Measurements from ENCODE around the gene IRGQ. TPM values are rescaled to one million over a fixed set of nuclear protein-coding genes. Genes with fewer than 3 reads are reported as not detected.

IRGQ gene
- total RNA-seq, result 10 to 100 TPM; 24.7 to 25.9 TPM

GRCh38 chr19:43595999-43596841 lies at the start of gene IRGQ, which contains the start of gene ZNF576:
Gene IRGQ (minus strand): TSS chr19:43596134. CDS start chr19:43595338, 796 bp downstream.
Gene ZNF576 (plus strand): TSS chr19:43596595. CDS start chr19:43597109, 514 bp downstream.
- H3K36me3 ChIP-seq, result peaks cover 38% of the 10 kb centered on the region
- peak; percentile 100 for DNase-seq (ENCODE audit: low spot score)
- no peak for TF ChIP-seq CTCF (IDR thresholded peaks at IDR 0.05)
- peak within 1 kb of the TSS; percentile 96 for H3K27ac ChIP-seq
- H3K4me3 ChIP-seq, result peak within 1 kb of the TSS; percentile 67 to 69
- H3K9me3 ChIP-seq, result no peaks in the 10 kb centered on the region
- H3K4me1 ChIP-seq, result peaks cover 0 to 41% of the 10 kb centered on the region in 2 donors
- no peaks in the 10 kb centered on the region for H3K27me3 ChIP-seq

DNA sequence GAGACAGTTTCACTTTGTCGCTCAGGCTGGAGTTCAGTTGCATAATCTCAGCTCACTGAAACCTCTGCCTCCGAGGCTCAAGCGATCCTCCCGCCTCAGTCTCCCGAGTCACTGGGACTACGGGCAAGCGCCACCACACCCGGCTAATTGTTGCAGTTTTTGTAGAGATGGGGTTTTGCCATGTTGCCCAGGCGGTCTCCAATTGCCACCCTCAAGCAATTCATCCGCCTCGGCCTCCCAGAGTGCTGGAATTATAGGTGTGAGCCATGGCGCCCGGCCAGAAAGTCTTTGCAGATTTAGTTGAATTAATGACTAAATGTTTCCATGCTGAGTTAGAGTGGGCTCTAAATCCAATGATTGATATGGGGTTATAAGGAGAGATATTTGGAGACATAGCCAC lies 48.2 kb upstream of the IRGQ start:
- Histone ChIP-seq H3K4me3 (no peak overlapping the region), H3K9me3 (no peaks in the 10 kb centered on the region), H3K4me1 (peaks cover 0 to 10% of the 10 kb centered on the region in 2 donors), H3K27ac (no peak overlapping the region), H3K36me3 (peaks cover 11% of the 10 kb centered on the region), H3K27me3 (no peaks in the 10 kb centered on the region)
- DNase-seq (ENCODE audit: low spot score), result no peak
- no peak for TF ChIP-seq CTCF (IDR thresholded peaks at IDR 0.05)

DNA sequence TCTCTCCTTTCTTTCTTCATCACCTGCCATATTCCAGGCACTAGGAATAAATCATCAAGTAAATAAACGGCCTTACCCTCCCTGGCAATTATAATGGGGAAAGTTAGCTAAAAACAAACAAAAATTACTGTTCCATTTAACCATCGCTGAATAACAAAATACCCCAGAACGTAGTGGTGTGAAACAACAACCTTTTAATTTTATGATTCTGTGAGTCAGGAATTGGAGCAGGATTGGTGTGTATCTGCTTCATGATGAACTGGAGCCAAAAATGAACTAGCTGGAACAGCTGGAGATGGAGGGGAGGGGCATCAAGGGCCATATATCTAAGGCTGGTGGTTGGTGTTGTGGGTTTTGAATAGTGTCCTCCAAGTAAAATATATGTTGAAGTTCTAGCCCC lies 47.4 kb upstream of the IRGQ start:
- no peak for DNase-seq (ENCODE audit: low spot score)
- H3K9me3 ChIP-seq, result no peaks in the 10 kb centered on the region
- no peak for TF ChIP-seq CTCF (IDR thresholded peaks at IDR 0.05)
- peaks cover 0 to 12% of the 10 kb centered on the region in 2 donors for H3K4me1 ChIP-seq
- H3K27ac ChIP-seq, result no peak overlapping the region
- H3K4me3 ChIP-seq, result no peak overlapping the region
- peaks cover 4% of the 10 kb centered on the region for H3K36me3 ChIP-seq
- no peaks in the 10 kb centered on the region for H3K27me3 ChIP-seq

DNA sequence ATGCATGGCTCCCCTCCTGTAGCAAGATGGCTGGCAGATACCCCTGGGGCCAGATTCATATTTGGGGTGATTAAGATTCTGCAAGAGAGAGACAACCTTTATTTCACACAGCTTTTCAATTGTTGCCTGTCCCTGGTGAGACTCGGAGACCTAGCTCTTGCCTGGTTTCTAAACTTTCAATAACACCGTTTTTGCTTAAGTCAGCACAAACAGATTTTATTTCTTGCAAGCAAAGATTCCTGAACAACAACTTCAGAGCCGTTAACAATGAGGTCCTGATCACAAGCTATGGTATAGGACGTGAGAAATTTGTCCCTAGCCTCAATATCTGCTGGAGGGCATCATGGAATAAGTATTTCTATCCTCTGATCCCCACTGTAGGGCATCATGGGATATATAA lies 46.6 kb upstream of the IRGQ start:
- no peaks in the 10 kb centered on the region for H3K9me3 ChIP-seq
- H3K4me3 ChIP-seq, result no peak overlapping the region
- no peaks in the 10 kb centered on the region for H3K36me3 ChIP-seq
- TF ChIP-seq CTCF (IDR thresholded peaks at IDR 0.05), result no peak
- H3K27ac ChIP-seq, result no peak overlapping the region
- H3K27me3 ChIP-seq, result no peaks in the 10 kb centered on the region
- DNase-seq (ENCODE audit: low spot score), result no peak
- H3K4me1 ChIP-seq, result peaks cover 0 to 12% of the 10 kb centered on the region in 2 donors

DNA sequence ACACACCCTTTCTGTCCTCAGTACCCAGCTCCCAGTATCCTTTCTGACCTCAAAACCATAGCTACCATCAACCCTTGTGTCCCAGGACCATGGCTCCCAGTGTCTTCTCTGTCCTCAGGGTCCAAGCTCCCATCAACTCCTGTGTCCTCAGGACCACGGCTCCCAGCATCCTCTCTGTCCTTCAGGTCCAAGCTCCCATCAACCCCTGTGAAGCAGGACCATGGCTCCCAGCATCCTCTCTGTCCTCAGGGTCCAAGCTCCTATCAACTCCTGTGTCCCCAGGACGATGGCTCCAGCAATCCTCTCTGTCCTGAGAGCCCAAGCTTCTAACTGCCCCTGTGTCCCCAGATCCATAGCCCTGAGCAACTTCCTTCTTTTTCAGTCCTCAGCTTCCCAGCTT lies 45.4 kb upstream of the IRGQ start:
- Histone ChIP-seq H3K36me3 (no peaks in the 10 kb centered on the region), H3K4me3 (no peak overlapping the region), H3K4me1 (peaks cover 0 to 12% of the 10 kb centered on the region in 2 donors), H3K27me3 (no peaks in the 10 kb centered on the region), H3K9me3 (no peaks in the 10 kb centered on the region), H3K27ac (no peak overlapping the region)
- no peak for DNase-seq (ENCODE audit: low spot score)
- no peak for TF ChIP-seq CTCF (IDR thresholded peaks at IDR 0.05)

All from right atrium auricular region (tissue), 2 donors.